NCI-H82 (cell line): Measurements from ENCODE around the gene RERG.

Source experiments
- DNase-seq: peaks from one replicate; lab custom pipeline; 2025; lab: John Stamatoyannopoulos, UW

The RERG gene

GRCh38 chr12:15218794-15219193, 2.4 kb downstream of the RERG start:
- DNase-seq, result no peak

GRCh38 chr12:15216036-15216889, 5.0 kb downstream of the RERG start:
- DNase-seq, result peak; percentile 56

GRCh38 chr12:15214851-15215601, 6.2 kb downstream of the RERG start:
- no peak for DNase-seq

- peak; percentile 87 for DNase-seq
Observed at GRCh38 chr12:15212930-15213329, 8.3 kb downstream of the RERG start.

GRCh38 chr12:15209782-15210181, 11.4 kb downstream of the RERG start:
- DNase-seq, result no peak

- DNase-seq, result no peak
Observed at GRCh38 chr12:15208871-15209656, 12.2 kb downstream of the RERG start.

GRCh38 chr12:15208140-15208539, 13.1 kb downstream of the RERG start:
- DNase-seq, result no peak

GRCh38 chr12:15206831-15207389, 14.3 kb downstream of the RERG start:
- no peak for DNase-seq

GRCh38 chr12:15206338-15206737, 14.9 kb downstream of the RERG start:
- no peak for DNase-seq

- no peak for DNase-seq
Observed at GRCh38 chr12:15205341-15206010, 15.7 kb downstream of the RERG start.

GRCh38 chr12:15201456-15201855, 19.8 kb downstream of the RERG start:
- no peak for DNase-seq

GRCh38 chr12:15201056-15201455, 20.2 kb downstream of the RERG start:
- DNase-seq, result no peak

GRCh38 chr12:15200641-15201040, 20.6 kb downstream of the RERG start:
- DNase-seq, result no peak

GRCh38 chr12:15199930-15200329, 21.3 kb downstream of the RERG start:
- no peak for DNase-seq

GRCh38 chr12:15196678-15197505, 24.3 kb downstream of the RERG start:
- DNase-seq, result no peak

GRCh38 chr12:15196221-15196620, 25.0 kb downstream of the RERG start:
- no peak for DNase-seq

- DNase-seq, result no peak
Observed at GRCh38 chr12:15194456-15195368, 26.5 kb downstream of the RERG start.

- no peak for DNase-seq
Observed at GRCh38 chr12:15193946-15194345, 27.3 kb downstream of the RERG start.

- DNase-seq, result no peak
Observed at GRCh38 chr12:15192720-15193119, 28.5 kb downstream of the RERG start.

GRCh38 chr12:15188127-15188526, 33.1 kb downstream of the RERG start:
- no peak for DNase-seq
